Loucy (cell line): ENCODE measurements around the gene PROK1.

Experiments
- H2AFZ ChIP-seq: fragments of 200-600 bp; sonication (generic); 2 replicates; pipeline ENCODE4 v1.6.0; 2016; ENCODE audit warnings: antibody characterized with exemption, mild to moderate bottlenecking, low read length, moderate library complexity
- H3F3A ChIP-seq: fragments of 200-600 bp; 2 replicates; pipeline ENCODE4 v1.6.0; 2016; ENCODE audit warnings: antibody characterized with exemption, low read depth, mild to moderate bottlenecking
- H3K27me3 ChIP-seq: fragments of 200-600 bp; sonication (generic); 2 replicates; pipeline ENCODE4 v1.6.1; 2014; ENCODE audit warnings: low read length, mild to moderate bottlenecking; ENCODE audit not compliant: insufficient read depth, poor library complexity, severe bottlenecking
- H3K36me3 ChIP-seq: fragments of 200-600 bp; sonication (generic); 2 replicates; pipeline ENCODE4 v1.6.1; 2016; ENCODE audit warnings: low read length; ENCODE audit not compliant: insufficient read depth
- H3K4me1 ChIP-seq: fragments of 200-600 bp; sonication (generic); 2 replicates; pipeline ENCODE4 v1.5.1; 2014; ENCODE audit warnings: low read length, mild to moderate bottlenecking; ENCODE audit not compliant: insufficient read depth, poor library complexity, severe bottlenecking
- H3K4me2 ChIP-seq: fragments of 200-600 bp; sonication (generic); 2 replicates; pipeline ENCODE4 v1.6.0; 2014; ENCODE audit warnings: antibody characterized with exemption, low read length, low read depth, mild to moderate bottlenecking; ENCODE audit not compliant: poor library complexity, severe bottlenecking
- H3K4me3 ChIP-seq: fragments of 200-600 bp; sonication (generic); 2 replicates; pipeline ENCODE4 v1.5.1; 2014; ENCODE audit warnings: low read length, mild to moderate bottlenecking, mixed read lengths; ENCODE audit not compliant: poor library complexity, severe bottlenecking
- H3K79me2 ChIP-seq: fragments of 200-600 bp; sonication (generic); 2 replicates; pipeline ENCODE4 v1.6.1; 2014; ENCODE audit warnings: low read length; ENCODE audit not compliant: insufficient read depth
- H3K9ac ChIP-seq: fragments of 200-600 bp; sonication (generic); 2 replicates; pipeline ENCODE4 v1.6.0; 2014; ENCODE audit warnings: mild to moderate bottlenecking, low read depth, low read length, moderate library complexity; ENCODE audit not compliant: poor library complexity, severe bottlenecking
- H3K9me2 ChIP-seq: fragments of 200-600 bp; sonication (generic); replicated peaks from 2 replicates; pipeline ENCODE4 v1.6.1; 2016; ENCODE audit warnings: low read depth, low read length, mixed read lengths
- H3K9me3 ChIP-seq: fragments of 200-600 bp; sonication (generic); 2 replicates; pipeline ENCODE4 v1.6.1; 2014; ENCODE audit warnings: mild to moderate bottlenecking, antibody characterized with exemption, low read length, low read depth; ENCODE audit not compliant: insufficient read depth
- H4K20me1 ChIP-seq: fragments of 200-600 bp; sonication (generic); 2 replicates; pipeline ENCODE4 v1.6.0; 2014; ENCODE audit warnings: antibody characterized with exemption, low read length, mild to moderate bottlenecking; ENCODE audit not compliant: insufficient read depth, poor library complexity, severe bottlenecking
- CTCF ChIP-seq: fragments of 200-600 bp; sonication (generic); conservative IDR thresholded peaks from 2 replicates; pipeline ENCODE4 v1.5.1; 2014; ENCODE audit warnings: mild to moderate bottlenecking, antibody characterized with exemption, low read length
- EZH2phosphoT487 ChIP-seq: fragments of 200-600 bp; IDR thresholded peaks from 2 replicates; pipeline ENCODE4 v1.6.1; 2018; ENCODE audit warnings: antibody characterized with exemption, mild to moderate bottlenecking, moderate library complexity, borderline replicate concordance

Gene PROK1

DNA sequence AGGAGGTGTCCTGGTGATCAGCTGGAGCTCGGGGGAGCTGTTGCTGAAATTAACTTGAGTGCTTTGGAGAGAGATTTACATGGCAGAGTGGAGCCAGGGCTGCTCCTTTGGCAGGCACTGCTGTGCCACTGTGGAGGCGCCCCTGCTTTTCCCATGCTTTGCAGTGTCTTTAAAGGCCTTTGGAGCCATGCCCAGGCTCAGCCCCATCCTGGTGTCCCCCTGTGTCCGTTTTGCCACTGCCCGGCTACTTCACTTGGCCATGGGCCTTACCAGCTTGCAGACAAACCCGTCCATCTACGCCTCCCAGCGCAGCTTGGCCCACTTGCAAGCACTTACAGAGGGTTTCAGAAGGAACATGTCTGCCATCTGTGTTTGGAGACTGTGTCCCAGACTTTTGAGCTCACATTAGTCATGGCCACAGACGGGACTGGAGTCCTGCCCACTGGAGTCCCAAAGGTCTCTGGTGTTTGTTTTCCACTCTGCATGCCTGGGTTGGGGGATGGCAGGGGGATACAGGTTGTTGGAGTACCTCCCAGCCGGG is 25.3 kb upstream of the PROK1 start:
- Histone ChIP-seq H3K4me1 (no peaks in the 10 kb centered on the region), H3K9ac (no peak overlapping the region), H3K4me2 (no peak overlapping the region), H3K9me3 (no peaks in the 10 kb centered on the region), H2AFZ (no peak overlapping the region), H3K9me2 (no peaks in the 10 kb centered on the region), H3K4me3 (no peak overlapping the region), H3K79me2 (no peaks in the 10 kb centered on the region), H3K27me3 (no peaks in the 10 kb centered on the region), H3F3A (no peaks in the 10 kb centered on the region), H3K36me3 (no peaks in the 10 kb centered on the region), H4K20me1 (no peaks in the 10 kb centered on the region)
- TF ChIP-seq CTCF, result no peak
- TF ChIP-seq EZH2phosphoT487, result no peak

DNA sequence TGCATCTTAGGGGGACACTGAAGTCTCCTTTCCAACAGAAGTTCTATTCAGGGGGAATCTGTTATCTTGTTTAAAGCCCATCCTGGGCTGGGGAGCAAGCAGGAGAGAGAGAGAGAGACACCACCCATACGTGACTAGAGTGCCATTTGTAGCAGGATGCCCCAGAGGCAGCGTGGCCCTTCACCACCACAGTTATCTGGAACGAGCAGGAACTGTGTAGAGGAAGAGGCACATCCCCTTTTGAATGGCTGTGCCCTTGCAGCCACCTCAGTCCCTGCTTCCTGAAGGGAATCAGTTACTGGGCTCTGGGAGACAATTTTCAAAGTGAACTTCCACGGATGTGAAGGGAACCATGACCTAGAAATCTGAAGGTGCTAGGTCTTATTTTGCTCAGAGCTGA is 24.1 kb upstream of the PROK1 start:
- no peak overlapping the region for H3K9ac ChIP-seq
- H3K36me3 ChIP-seq, result no peaks in the 10 kb centered on the region
- H3K9me2 ChIP-seq, result no peaks in the 10 kb centered on the region
- H2AFZ ChIP-seq, result no peak overlapping the region
- H3K79me2 ChIP-seq, result no peaks in the 10 kb centered on the region
- no peaks in the 10 kb centered on the region for H3F3A ChIP-seq
- H3K4me1 ChIP-seq, result no peaks in the 10 kb centered on the region
- no peaks in the 10 kb centered on the region for H4K20me1 ChIP-seq
- H3K27me3 ChIP-seq, result no peaks in the 10 kb centered on the region
- H3K9me3 ChIP-seq, result no peaks in the 10 kb centered on the region
- H3K4me3 ChIP-seq, result no peak overlapping the region
- TF ChIP-seq EZH2phosphoT487 (no peak), CTCF (no peak)
- H3K4me2 ChIP-seq, result no peak overlapping the region

DNA sequence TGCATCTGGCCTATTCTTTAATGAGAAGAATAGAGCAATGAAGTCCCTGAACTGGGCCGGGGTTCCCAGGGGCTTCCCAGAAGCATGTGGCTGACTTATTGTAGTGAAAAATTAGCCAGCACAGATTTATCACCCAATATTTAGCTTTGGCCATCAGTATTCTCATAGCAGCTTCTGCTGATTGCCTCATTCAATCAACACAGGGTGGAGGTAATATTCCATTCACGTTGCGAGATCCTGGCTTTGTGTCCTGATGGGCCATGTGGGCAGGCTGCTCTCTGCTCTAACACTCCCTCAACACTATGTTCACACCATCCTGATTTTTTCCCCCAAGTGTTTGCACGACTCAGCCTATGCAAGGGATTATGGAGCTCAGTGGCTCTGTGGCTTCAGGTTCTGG is 22.0 kb upstream of the PROK1 start:
- Histone ChIP-seq H3K9me2 (no peaks in the 10 kb centered on the region), H2AFZ (no peak overlapping the region), H3K36me3 (no peaks in the 10 kb centered on the region), H3K4me1 (no peaks in the 10 kb centered on the region), H4K20me1 (no peaks in the 10 kb centered on the region), H3F3A (no peaks in the 10 kb centered on the region), H3K9me3 (no peaks in the 10 kb centered on the region), H3K9ac (no peak overlapping the region), H3K4me3 (no peak overlapping the region), H3K27me3 (no peaks in the 10 kb centered on the region), H3K79me2 (no peaks in the 10 kb centered on the region), H3K4me2 (no peak overlapping the region)
- no peak for TF ChIP-seq EZH2phosphoT487
- TF ChIP-seq CTCF, result no peak
